Measurements from ENCODE around the gene TATDN2. TPM values are rescaled to one million over a fixed set of nuclear protein-coding genes. Genes with fewer than 3 reads are reported as not detected.
"Not testable (repeated sequence)": the region's sequence is repeated elsewhere in the genome, so short reads cannot be mapped to it uniquely, and the experiment has no call there.

TATDN2 gene
- total RNA-seq, 4 donors from 2014 or later = 22.1 to 33.7 (median 26.3) TPM

DNA sequence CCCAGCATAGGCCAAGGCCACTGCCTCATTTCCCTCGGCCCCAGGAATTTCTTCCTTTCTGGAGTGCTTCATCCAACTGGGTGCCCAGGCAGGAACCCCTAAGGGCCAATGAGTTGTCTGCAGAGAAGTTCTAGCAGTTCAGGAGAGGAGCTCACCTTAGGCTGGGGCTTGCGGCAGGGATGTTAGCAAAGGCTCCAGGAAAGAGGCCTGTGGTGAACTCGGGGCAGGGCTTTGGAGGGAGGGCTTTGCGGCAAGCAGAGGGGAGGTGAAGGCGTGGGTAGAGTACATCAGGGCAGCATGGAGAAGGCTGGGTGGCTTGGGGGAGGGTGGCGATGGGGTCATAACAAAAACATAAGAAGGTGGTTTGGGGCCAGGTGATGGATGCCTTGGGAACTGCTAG lies 43.4 kb downstream of the TATDN2 start:
- no peaks in the 10 kb centered on the region for H3K9me3 ChIP-seq
- H3K27me3 ChIP-seq = no peaks in the 10 kb centered on the region
- H3K4me3 ChIP-seq = no peak overlapping the region
- no peak for DNase-seq (ENCODE audit: low spot score in 2 of 2)
- no peak overlapping the region for H3K27ac ChIP-seq
- H3K4me1 ChIP-seq = peaks cover 7% of the 10 kb centered on the region
- H3K36me3 ChIP-seq = peaks cover 6% of the 10 kb centered on the region
- TF ChIP-seq EP300 (IDR thresholded peaks at IDR 0.05) = no peak
- no peak for TF ChIP-seq POLR2A (IDR thresholded peaks at IDR 0.05)
- no peak for TF ChIP-seq POLR2AphosphoS5 (IDR thresholded peaks at IDR 0.05)
- TF ChIP-seq, protein P1, sequence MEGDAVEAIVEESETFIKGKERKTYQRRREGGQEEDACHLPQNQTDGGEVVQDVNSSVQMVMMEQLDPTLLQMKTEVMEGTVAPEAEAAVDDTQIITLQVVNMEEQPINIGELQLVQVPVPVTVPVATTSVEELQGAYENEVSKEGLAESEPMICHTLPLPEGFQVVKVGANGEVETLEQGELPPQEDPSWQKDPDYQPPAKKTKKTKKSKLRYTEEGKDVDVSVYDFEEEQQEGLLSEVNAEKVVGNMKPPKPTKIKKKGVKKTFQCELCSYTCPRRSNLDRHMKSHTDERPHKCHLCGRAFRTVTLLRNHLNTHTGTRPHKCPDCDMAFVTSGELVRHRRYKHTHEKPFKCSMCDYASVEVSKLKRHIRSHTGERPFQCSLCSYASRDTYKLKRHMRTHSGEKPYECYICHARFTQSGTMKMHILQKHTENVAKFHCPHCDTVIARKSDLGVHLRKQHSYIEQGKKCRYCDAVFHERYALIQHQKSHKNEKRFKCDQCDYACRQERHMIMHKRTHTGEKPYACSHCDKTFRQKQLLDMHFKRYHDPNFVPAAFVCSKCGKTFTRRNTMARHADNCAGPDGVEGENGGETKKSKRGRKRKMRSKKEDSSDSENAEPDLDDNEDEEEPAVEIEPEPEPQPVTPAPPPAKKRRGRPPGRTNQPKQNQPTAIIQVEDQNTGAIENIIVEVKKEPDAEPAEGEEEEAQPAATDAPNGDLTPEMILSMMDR (IDR thresholded peaks at IDR 0.05) = no peak
- WGBS = 94% methylated on average over 6 of the region's 6 CpGs

DNA sequence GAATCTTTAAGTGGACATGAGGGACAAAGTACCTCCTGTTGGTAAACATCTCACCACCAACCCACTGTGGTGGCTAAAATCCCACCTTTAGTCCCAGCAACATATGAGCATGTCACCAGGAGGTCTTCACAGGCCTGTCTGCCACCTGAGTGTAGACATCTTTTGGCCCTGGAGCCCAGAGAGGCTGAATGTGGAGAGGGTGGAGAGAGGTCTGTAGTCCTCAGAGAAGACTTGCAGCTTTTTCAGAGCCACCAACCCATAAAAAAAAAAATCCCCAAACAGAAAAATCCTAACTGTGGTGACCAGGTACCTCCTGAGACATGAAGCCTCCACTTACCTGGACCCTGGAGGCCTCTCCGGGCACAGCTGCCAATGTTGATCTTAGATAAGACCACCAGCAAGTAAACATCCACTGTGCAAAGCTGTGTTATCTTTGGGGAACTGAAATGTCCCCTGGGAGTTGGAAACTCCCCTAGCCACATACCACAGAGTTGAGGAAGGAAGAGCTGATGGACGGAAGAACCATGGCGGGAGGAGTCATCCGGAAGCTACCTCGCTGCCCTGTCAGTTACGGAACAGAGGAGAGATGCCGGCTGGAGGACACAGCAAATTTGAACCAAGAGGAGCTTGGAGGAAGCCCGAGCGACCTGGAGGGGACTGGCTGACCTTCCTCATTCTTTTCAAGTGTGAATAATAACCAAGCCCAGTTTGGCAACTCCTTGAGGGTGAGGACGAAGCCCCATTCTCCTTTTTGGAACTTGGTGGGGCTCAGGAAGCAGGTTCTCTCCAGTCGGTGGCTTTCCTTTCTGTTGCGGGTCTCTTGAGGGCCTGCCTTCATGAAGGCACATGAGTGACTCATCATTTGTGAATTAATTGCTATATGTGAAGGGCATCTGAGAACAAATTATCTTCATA lies 44.5 kb downstream of the TATDN2 start, which contains the start of gene GHRL:
GHRL (minus strand) TSS at position 443 of the 915 bp plus-strand sequence. CDS start 2,767 bp downstream, outside the sequence.
- Histone ChIP-seq H3K27ac (no peak within 1 kb of the TSS), H3K27me3 (no peaks in the 10 kb centered on the region), H3K36me3 (peaks cover 6% of the 10 kb centered on the region), H3K9me3 (no peaks in the 10 kb centered on the region), H3K4me3 (no peak within 1 kb of the TSS), H3K4me1 (no peaks in the 10 kb centered on the region)
- no peak for DNase-seq (ENCODE audit: low spot score in 2 of 2)
- WGBS = 59% methylated on average over 12 of the region's 12 CpGs
- TF ChIP-seq POLR2A (IDR thresholded peaks at IDR 0.05) = no peak
- TF ChIP-seq, protein P1 (IDR thresholded peaks at IDR 0.05) = no peak
- TF ChIP-seq EP300 (IDR thresholded peaks at IDR 0.05) = no peak
- no peak for TF ChIP-seq POLR2AphosphoS5 (IDR thresholded peaks at IDR 0.05)

DNA sequence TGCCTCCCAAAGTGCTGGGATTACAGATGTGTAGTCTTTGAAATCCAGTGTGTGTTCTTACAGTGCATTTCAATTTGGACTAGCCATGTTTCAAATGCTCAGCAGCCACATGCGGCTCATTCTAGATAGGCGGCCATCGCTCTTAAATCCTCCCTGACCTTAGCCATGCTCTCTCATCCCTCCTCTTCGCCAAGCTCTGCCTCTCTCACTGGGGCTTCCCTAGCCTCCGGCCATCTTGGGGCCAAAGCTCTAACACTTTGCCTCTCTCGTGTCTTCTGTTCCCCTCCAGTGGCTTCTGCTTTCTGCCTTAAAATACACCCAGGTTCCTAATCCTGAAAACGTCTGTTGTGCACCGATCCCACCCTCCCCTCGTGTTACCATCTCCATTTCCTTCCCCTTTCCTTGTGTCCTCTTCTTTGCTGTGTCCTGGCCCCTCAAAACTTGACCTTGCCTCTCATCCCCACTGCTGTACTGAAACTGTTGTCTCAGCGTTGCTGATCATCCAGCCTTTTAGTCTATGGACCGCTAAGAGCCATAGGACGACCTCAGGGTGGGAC lies 45.8 kb downstream of the TATDN2 start:
- 89% methylated on average over 12 of the region's 12 CpGs for WGBS
- Histone ChIP-seq H3K9me3 (no peaks in the 10 kb centered on the region), H3K27ac (no peak overlapping the region), H3K36me3 (no peaks in the 10 kb centered on the region), H3K4me1 (no peaks in the 10 kb centered on the region), H3K27me3 (no peaks in the 10 kb centered on the region), H3K4me3 (no peak overlapping the region)
- TF ChIP-seq POLR2AphosphoS5 (IDR thresholded peaks at IDR 0.05) = no peak
- TF ChIP-seq, protein P1 (IDR thresholded peaks at IDR 0.05) = no peak
- TF ChIP-seq EP300 (IDR thresholded peaks at IDR 0.05) = no peak
- no peak for TF ChIP-seq POLR2A (IDR thresholded peaks at IDR 0.05)
- no peak for DNase-seq (ENCODE audit: low spot score in 2 of 2)

DNA sequence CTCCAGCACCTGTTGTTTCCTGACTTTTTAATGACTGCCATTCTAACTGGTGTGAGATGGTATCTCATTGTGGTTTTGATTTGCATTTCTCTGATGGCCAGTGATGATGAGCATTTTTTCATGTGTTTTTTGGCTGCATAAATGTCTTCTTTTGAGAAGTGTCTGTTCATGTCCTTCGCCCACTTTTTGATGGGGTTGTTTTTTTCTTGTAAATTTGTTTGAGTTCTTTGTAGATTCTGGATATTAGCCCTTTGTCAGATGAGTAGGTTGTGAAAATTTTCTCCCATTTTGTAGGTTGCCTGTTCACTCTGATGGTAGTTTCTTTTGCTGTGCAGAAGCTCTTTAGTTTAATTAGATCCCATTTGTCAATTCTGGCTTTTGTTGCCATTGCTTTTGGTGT lies 49.8 kb downstream of the TATDN2 start:
- H3K4me3 ChIP-seq = not testable (repeated sequence)

DNA sequence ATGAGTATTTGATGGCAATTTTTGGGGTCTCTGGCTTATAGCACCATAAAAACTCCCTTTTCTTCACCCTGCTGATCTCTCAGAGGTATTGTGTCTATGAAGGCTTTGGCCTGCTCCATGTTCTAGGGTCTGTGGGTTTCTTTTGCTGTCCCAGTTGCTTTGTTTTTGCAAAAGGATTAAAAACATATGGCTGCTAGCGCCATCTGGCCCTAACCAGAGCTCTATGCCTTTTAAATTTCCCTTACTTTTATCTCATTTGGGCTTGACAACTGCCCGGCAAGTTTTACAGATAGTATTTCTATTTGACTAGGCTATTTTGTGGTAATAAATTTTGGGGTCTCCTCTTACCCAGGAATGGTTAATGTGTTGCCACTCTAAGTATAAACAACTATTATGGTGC lies 50.9 kb downstream of the TATDN2 start:
- no peak overlapping the region for H3K4me3 ChIP-seq
- H3K9me3 ChIP-seq = no peaks in the 10 kb centered on the region
- H3K27me3 ChIP-seq = no peaks in the 10 kb centered on the region
- no peak for DNase-seq (ENCODE audit: low spot score in 2 of 2)
- H3K36me3 ChIP-seq = peaks cover 48% of the 10 kb centered on the region
- no peak for TF ChIP-seq EP300 (IDR thresholded peaks at IDR 0.05)
- TF ChIP-seq, protein P1 (IDR thresholded peaks at IDR 0.05) = no peak
- no peak for TF ChIP-seq POLR2AphosphoS5 (IDR thresholded peaks at IDR 0.05)
- TF ChIP-seq POLR2A (IDR thresholded peaks at IDR 0.05) = no peak
- no peaks in the 10 kb centered on the region for H3K4me1 ChIP-seq
- H3K27ac ChIP-seq = no peak overlapping the region
- 77% methylated on average over 2 of the region's 2 CpGs for WGBS

More for the DNA sequence above, 49.8 kb downstream of the TATDN2 start:
- not testable (repeated sequence) for H3K27ac ChIP-seq; H3K4me1 ChIP-seq; DNase-seq (ENCODE audit: low spot score in 2 of 2); H3K9me3 ChIP-seq; H3K27me3 ChIP-seq
- no CpG with 5 or more reads among the region's 1 CpG for WGBS
- peaks cover 36% of the 10 kb centered on the region for H3K36me3 ChIP-seq
